Brain microvascular endothelial cell (primary cell): ENCODE results near the gene PCGF3.
"Not testable (repeated sequence)": the region's sequence is repeated elsewhere in the genome, so short reads cannot be mapped to it uniquely, and the experiment has no call there.

Experiments used
- DNase-seq: peaks from one replicate; pipeline ENCODE4 v3.0.0-alpha.2; 2020
- H3K27ac ChIP-seq: fragments of 250-450 bp; sonication (Bioruptor Pico); 2 replicates; pipeline ENCODE4 v1.5.1; 2020; ENCODE audit warnings: mild to moderate bottlenecking, moderate library complexity
- H3K27me3 ChIP-seq: fragments of 250-450 bp; sonication (Bioruptor Pico); replicated peaks from 2 replicates; pipeline ENCODE4 v1.5.1; 2020; ENCODE audit warnings: mild to moderate bottlenecking
- H3K36me3 ChIP-seq: fragments of 250-450 bp; sonication (Bioruptor Pico); replicated peaks from 2 replicates; pipeline ENCODE4 v1.5.1; 2020; ENCODE audit warnings: mild to moderate bottlenecking
- H3K4me3 ChIP-seq: 2 replicates; pipeline ENCODE4 v1.5.1; 2011; ENCODE audit warnings: low read depth, mild to moderate bottlenecking, control low read depth, low read length, moderate library complexity
- CTCF ChIP-seq: IDR thresholded peaks from 2 replicates; pipeline ENCODE4 v1.5.1; 2011; ENCODE audit warnings: low read depth, mild to moderate bottlenecking, moderate library complexity, low read length, control low read depth, inconsistent platforms; ENCODE audit errors: missing control alignments
- in situ Hi-C: cut with HindIII; loops from 2 replicates; pipeline ENCODE4 v1.10.0; 2017; ENCODE audit warnings: low sequenced_read_pairs, low pct_ligation_motif_present

The PCGF3 gene

GRCh38 chr4:796206-796605, 90.6 kb downstream of the PCGF3 start:
- in situ Hi-C loops = no loop called here
- peaks cover 45% of the 10 kb centered on the region for H3K27me3 ChIP-seq
- H3K4me3 ChIP-seq = no peak overlapping the region
- H3K36me3 ChIP-seq = no peaks in the 10 kb centered on the region
- DNase-seq = no peak
- no peak for TF ChIP-seq CTCF
- no peak overlapping the region for H3K27ac ChIP-seq

GRCh38 chr4:797066-797465, 91.4 kb downstream of the PCGF3 start:
- TF ChIP-seq CTCF = no peak
- Histone ChIP-seq H3K27me3 (peaks cover 40% of the 10 kb centered on the region), H3K27ac (no peak overlapping the region), H3K4me3 (no peak overlapping the region), H3K36me3 (no peaks in the 10 kb centered on the region)
- in situ Hi-C loops = no loop called here
- DNase-seq = no peak

GRCh38 chr4:801436-802124, 95.9 kb downstream of the PCGF3 start:
- in situ Hi-C loops = no loop called here
- no peak for TF ChIP-seq CTCF
- DNase-seq = no peak

GRCh38 chr4:803884-804283, 98.3 kb downstream of the PCGF3 start:
- Histone ChIP-seq H3K36me3 (no peaks in the 10 kb centered on the region), H3K27ac (no peak overlapping the region), H3K27me3 (no peaks in the 10 kb centered on the region), H3K4me3 (no peak overlapping the region)
- DNase-seq = no peak
- TF ChIP-seq CTCF = no peak
- in situ Hi-C loops = no loop called here

More at GRCh38 chr4:801436-802124, 95.9 kb downstream of the PCGF3 start:
- no peaks in the 10 kb centered on the region for H3K36me3 ChIP-seq
- H3K27ac ChIP-seq = no peak overlapping the region
- no peaks in the 10 kb centered on the region for H3K27me3 ChIP-seq
- no peak overlapping the region for H3K4me3 ChIP-seq

- TF ChIP-seq CTCF = no peak
- Histone ChIP-seq H3K27me3 (no peaks in the 10 kb centered on the region), H3K4me3 (no peak overlapping the region), H3K36me3 (no peaks in the 10 kb centered on the region), H3K27ac (no peak overlapping the region)
- no peak for DNase-seq
- in situ Hi-C loops = no loop called here
These were observed 99.2 kb downstream of the PCGF3 start for GRCh38 chr4:804804-805203.

- DNase-seq, H3K36me3 ChIP-seq, H3K4me3 ChIP-seq, H3K27me3 ChIP-seq, H3K27ac ChIP-seq, in situ Hi-C loops: not testable (repeated sequence)
These were observed 101.3 kb downstream of the PCGF3 start for GRCh38 chr4:806979-807378.
